Cerebellar nuclear complex (tissue), 1 donor: ENCODE results near the gene PHF23.
A peak's percentile ranks its signal among the peaks of the same experiment; 100 is the strongest.

ENCODE experiments used
- DNase-seq, 2 experiments: peaks; one replicate each; lab custom pipeline; 2025; lab: John Stamatoyannopoulos, UW

The PHF23 gene

DNA sequence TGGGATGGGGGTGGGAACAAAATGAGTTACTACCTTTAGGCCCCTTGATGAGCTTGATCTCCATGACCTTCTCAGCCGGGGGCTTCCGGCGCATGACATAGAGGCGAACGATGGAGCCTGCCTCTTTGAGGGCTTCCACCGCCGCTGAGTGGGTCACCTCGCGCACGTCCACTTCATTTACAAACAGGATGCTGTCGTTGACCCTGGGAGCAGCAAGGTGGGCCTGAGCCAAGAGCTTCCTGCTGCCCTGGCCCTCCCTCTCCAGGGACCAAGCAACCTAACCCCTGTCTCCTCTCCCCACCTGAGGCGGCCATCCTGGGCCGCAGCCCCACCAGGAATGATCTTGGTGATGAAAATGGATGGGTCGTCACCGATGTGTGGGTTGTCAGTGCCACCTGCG lies 35.9 kb downstream of the PHF23 start:
- no peak for DNase-seq

DNA sequence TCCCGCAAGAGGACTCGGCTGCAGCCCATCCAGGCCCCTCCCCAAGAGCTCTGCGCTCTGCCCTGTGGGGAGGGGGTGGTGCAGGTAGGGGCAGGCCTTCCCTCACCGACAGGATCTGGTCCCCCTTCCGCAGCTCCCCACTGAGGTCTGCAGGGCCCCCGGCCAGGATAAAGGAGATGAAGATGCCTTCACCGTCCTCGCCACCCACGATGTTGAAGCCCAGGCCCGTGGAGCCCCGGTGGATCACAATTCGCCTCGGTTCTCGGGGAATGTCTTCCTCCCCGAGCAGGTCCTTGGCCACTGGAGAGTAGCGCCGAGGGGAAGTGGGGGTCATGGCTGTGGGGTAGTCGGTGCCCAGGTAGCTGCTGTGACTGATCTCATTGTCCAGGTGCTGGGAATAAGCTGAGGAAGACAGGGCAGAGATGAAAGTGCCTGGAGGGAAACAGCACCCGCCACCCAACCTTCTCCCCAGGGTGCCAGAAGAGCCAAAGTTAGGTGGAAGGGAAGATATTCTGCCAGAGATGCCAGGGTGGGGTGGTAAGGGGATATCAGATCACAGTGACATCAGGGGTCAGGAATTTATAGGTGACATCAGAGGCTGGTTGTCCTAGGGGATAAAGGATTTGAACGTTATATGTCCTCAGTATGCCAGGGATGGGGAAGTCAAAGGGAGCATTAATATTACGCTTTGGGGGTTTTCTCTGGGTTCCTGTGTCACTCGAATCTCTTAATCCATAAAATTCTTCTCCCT lies 42.4 kb downstream of the PHF23 start:
- no peak for DNase-seq

DNA sequence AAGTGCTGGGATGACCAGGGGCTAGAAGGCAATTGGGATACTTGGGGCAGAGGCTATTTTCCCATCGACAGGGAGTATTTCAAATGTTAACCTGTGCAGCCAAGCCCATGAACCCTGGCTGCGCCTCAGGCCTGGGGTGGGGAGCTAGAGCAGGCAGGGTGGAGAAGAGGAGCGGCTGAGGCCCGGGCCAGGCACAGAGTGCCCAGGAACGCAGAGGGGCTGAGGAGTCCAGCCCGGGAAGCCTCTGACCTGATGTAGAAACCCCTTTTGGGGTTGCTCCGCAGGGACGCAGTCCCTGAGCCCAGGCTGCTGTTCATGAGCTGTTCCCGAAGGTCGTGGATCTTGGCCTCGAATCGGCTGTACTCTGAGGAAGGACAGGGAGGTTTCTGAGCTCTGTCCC lies 43.3 kb downstream of the PHF23 start:
- DNase-seq = no peak

DNA sequence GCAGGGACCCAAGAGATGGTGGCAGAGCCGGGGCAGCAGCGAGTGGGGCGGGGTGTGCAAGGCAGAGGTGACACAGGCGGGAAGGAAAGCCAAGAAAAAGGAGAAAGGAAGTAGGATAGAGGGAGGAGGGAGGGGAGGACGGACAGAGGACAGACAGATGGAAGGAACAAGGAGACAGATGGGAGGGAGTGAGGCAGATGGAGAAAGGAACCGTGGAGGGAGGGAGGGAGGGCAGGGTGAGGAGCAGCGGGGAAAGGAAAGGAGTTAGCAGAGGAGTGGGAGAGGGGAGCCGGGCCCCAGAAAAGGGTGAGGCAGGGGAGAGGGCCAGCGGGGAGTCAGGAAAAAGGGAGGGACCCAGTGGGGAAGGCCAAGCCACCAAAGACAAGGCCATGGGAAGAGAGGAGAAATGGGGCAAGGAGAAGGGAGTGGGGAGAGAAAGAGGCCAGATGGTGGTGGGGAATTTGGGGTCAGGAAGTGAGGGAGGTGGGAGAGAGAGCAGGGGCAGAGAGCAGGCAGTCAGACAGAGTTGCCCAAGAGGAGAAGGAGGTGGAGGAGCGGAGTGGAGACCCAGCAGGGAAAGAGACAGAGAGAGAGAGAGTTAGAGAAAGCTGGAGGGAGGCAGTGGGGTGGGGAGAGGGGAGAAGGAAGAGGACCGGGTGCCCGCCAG lies 46.9 kb downstream of the PHF23 start:
- DNase-seq = no peak

DNA sequence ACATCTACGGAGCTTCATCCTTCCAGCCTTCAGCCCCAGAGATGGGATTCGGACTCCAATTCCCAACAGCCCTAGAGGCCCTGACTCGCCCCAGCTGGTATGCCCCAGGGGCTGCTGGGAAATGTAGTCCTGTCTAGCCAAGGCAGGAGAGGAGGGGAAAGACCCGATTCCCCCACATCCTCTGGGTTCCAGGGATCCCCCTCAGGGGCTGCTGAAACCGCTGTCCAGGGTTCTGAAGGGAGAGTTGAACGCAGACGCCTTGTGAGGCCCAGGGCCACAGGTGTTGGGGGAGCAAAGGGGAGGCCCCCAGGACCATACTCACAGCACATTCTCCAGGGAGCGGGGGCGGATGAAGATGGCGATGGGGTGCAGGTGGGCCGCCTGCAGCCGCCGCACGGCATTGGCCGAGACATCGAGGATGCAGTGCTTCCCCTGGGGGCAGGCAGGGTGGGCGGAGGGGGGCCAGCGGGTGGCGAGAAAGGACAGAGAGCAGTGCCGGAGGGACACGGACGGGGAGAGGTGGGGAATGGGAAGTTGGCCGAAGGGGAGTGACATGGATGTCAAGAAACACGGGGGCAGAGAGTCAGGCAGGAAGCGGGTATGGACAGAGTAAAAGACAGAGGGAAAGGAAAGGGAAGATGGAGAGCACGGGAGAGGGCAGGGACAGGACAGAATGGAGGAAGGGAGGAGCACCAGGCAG lies 47.5 kb downstream of the PHF23 start:
- DNase-seq = peak in 1 of 2 experiments; percentile 64

DNA sequence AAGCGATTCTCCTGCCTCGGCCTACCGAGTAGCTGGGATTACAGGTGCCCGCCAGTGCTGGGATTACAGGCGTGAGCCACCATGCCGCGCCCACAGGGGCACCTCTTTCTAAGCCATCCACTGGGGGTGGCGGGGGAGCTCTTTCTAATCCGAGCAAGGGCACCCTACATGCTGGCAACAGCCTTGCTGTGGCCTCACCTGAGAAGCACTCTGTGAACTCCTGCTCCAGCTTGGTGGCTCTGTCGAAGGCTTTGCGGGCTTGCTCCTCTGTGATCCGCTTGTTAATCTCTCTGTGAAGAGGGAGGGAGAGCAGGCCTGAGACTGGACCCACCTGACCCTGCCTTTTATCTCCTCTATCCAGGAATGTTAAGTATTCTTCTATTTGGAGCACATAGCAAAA lies 48.2 kb downstream of the PHF23 start:
- no peak for DNase-seq

DNA sequence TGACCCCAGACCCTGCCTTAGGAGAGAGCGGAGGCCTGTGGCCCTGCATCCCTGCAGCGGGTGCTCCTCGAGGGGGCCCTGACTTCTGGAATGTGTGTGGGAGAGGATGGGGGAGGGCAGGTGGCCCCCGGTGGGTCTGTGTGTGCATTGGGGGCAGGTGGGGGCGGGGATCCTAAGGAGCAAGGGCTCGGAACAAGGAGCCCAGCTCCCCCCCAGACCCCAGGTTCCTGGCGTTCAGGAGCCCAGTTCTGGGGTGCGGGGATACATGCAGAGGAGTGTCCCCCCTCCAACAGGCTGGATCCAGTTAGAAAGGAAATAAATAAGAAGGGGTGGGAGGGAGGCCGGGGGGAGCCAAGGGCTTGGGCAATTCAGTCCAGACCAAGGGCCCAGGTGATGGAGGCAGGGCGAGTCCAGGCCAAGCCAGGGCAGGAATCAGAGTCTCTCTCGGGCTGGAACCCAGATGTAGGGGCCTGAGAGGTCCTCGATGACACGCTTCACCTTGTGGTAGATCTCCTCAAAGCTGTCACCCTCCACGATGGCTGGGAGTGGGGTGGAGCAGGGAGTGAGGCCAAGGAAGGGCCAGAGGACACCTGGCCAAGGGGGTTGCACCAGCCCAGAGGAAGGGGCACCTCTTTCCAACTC lies 48.9 kb downstream of the PHF23 start:
- DNase-seq = no peak

DNA sequence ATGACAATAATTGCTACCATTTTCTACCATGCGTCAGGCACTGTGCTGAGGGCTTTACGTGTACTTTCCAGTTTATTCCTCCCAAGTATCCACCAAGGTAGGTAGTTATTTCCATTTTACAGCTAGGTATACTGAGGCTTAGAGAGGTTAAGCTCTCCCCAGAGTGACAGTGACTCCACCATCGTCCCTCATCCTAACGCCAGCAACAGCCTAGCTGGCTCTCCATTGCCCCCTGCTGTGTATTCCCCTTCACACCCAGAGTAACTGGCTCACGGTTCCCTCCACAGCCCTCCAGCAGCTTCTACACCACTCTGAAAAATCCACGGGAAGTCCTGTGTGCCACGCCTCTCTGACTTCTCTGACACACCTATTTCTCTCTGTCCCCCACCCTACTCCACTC lies 53.0 kb downstream of the PHF23 start:
- DNase-seq = no peak
